PFSK-1 (cell line): ENCODE measurements around the gene BAG1.

Source experiments
- FOXP2 ChIP-seq: optimal IDR thresholded peaks from 2 replicates; pipeline ENCODE3; 2011; ENCODE audit warnings: borderline replicate concordance, control low read depth, inconsistent platforms; ENCODE audit not compliant: insufficient read depth; ENCODE audit errors: extremely low read length, extremely low read depth
- POLR2AphosphoS5 ChIP-seq: IDR thresholded peaks from 2 replicates; pipeline ENCODE4 v1.6.1; 2012; ENCODE audit warnings: low read depth, mild to moderate bottlenecking, control low read depth, low read length, moderate library complexity
- REST ChIP-seq, 2 experiments: IDR thresholded peaks; 2 replicates each; pipeline versions ENCODE4 v1.6.1 to v1.8.0; 2011 to 2012; ENCODE audit warnings: low read depth in 2 of 2, low read length in 2 of 2, control low read depth in 1 of 2, inconsistent platforms in 1 of 2, mild to moderate bottlenecking in 1 of 2, moderate library complexity in 1 of 2; ENCODE audit not compliant: insufficient read depth in 1 of 2
- SIN3A ChIP-seq: IDR thresholded peaks from 2 replicates; pipeline ENCODE4 v1.6.1; 2012; ENCODE audit warnings: mild to moderate bottlenecking, low read length, moderate library complexity, borderline replicate concordance; ENCODE audit not compliant: insufficient read depth
- TAF1 ChIP-seq: IDR thresholded peaks from 2 replicates; pipeline ENCODE4 v1.6.1; 2012; ENCODE audit warnings: low read length, control low read depth, borderline replicate concordance; ENCODE audit not compliant: insufficient read depth

BAG1 gene

GRCh38 chr9:33246269-33246860 lies 18.1 kb downstream of the BAG1 start:
- no peak for TF ChIP-seq TAF1
- no peak for TF ChIP-seq SIN3A
- TF ChIP-seq FOXP2: no peak
- no peak for TF ChIP-seq REST (IDR thresholded peaks at IDR 0.05; ENCODE audit: insufficient read depth in 1 of 2, low read depth in 2 of 2, low read length in 2 of 2)
- TF ChIP-seq POLR2AphosphoS5: no peak

- TF ChIP-seq FOXP2 (no peak), POLR2AphosphoS5 (no peak)
Measured at GRCh38 chr9:33245341-33245740, 19.2 kb downstream of the BAG1 start.

DNA sequence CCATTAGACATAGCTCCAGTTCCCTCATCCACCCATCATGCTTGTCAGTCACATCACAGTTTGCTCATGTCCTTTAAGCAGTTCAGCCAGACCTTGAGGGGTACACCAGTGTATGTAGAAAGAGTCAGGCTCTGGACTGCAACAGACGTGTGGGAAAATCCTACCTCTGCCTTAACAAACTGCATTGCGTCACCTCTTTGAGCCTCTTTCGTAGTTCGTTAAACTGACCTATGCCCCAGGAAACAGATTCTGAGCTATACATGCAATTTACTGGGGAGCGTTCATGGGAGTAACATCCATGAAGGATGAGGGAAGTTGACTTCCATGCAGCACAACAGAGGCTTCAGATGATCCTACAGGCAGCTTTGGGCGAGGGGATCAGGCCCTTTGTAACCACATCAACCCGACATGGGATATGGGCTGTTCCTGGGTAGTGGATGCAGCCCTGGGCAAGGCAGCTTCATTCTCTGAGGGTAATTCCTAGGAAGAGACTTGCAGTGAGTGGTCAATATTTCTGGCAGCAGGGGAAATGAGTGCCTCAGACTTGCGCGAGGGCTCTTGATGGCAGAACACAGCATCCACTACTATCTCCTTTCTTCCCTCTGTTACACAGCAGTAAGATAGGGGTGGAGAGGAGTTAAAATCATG lies 20.2 kb downstream of the BAG1 start:
- TF ChIP-seq FOXP2: no peak
- TF ChIP-seq TAF1: no peak
- TF ChIP-seq SIN3A: no peak
- no peak for TF ChIP-seq POLR2AphosphoS5
- TF ChIP-seq REST (IDR thresholded peaks at IDR 0.05; ENCODE audit: insufficient read depth in 1 of 2, low read depth in 2 of 2, low read length in 2 of 2): no peak

- TF ChIP-seq FOXP2 (no peak), POLR2AphosphoS5 (no peak), SIN3A (no peak), REST (IDR thresholded peaks at IDR 0.05; ENCODE audit: insufficient read depth in 1 of 2, low read depth in 2 of 2, low read length in 2 of 2) (no peak), TAF1 (no peak)
Measured at GRCh38 chr9:33242609-33243134, 21.8 kb downstream of the BAG1 start.

- no peak for TF ChIP-seq FOXP2
- no peak for TF ChIP-seq POLR2AphosphoS5
- no peak for TF ChIP-seq TAF1
- TF ChIP-seq SIN3A: no peak
- no peak for TF ChIP-seq REST (IDR thresholded peaks at IDR 0.05; ENCODE audit: insufficient read depth in 1 of 2, low read depth in 2 of 2, low read length in 2 of 2)
Measured at GRCh38 chr9:33241298-33241697, 23.2 kb downstream of the BAG1 start.
